Stimulated activated CD4-positive, alpha-beta T cell treated with anti-CD3 and anti-CD28 coated beads, Interleukin-1b, Interleukin-23, amount 100 ng/mL, for 24 hours (primary cell): ENCODE measurements around the gene HOXB9.

ENCODE experiments used
- DNase-seq, 4 experiments: peaks; one replicate each; pipeline ENCODE4 v3.0.0-alpha.2; 2020; ENCODE audit warnings: low read depth in 4 of 4, low spot score in 1 of 4

HOXB9 gene

DNA sequence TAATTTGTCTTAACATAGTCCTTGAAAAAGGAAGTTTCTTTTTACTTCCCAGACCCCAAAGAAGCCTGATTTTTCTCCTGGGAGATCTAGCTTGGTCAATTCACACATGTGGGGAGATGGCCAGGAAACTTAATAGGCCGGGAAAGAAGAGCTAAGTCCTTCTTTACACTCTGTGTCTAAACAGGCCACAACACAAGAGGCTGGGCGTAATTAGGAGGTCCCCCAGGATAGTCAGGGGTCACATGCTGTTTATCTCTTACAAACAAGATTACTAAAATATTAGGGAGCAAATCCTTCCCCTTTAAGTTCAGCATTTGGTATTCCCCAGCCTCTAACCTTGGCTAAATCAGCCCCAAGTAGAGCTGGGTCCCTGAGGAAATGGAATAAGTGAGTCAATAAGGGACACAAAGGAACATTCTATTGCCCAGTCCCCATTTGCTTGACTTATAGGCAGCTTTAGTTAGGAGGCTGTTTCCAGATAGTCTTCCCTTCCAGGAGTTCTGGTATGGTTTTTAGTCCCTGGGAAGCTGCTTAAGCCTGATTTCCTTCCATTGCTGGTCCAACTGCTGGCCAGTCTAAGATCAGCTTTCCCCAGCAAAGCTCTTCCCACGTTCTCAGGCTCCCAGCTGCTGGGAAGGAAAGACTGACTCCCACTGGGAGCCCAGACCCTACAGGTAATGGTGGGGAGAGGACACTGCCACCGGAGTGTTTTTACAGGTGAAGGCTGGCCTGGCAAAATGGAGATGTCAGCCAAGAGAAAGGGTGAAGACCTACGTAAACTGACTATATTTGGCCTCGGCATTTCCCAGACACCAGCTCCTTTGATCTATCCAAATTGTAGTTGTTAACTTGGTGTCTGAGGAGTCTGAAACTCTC, 14.1 kb upstream of the HOXB9 start:
- no peak for DNase-seq

- no peak for DNase-seq
Measured at GRCh38 chr17:48639136-48639535, 13.0 kb upstream of the HOXB9 start.

- DNase-seq: no peak
Measured at GRCh38 chr17:48637323-48638260, 11.4 kb upstream of the HOXB9 start.

DNA sequence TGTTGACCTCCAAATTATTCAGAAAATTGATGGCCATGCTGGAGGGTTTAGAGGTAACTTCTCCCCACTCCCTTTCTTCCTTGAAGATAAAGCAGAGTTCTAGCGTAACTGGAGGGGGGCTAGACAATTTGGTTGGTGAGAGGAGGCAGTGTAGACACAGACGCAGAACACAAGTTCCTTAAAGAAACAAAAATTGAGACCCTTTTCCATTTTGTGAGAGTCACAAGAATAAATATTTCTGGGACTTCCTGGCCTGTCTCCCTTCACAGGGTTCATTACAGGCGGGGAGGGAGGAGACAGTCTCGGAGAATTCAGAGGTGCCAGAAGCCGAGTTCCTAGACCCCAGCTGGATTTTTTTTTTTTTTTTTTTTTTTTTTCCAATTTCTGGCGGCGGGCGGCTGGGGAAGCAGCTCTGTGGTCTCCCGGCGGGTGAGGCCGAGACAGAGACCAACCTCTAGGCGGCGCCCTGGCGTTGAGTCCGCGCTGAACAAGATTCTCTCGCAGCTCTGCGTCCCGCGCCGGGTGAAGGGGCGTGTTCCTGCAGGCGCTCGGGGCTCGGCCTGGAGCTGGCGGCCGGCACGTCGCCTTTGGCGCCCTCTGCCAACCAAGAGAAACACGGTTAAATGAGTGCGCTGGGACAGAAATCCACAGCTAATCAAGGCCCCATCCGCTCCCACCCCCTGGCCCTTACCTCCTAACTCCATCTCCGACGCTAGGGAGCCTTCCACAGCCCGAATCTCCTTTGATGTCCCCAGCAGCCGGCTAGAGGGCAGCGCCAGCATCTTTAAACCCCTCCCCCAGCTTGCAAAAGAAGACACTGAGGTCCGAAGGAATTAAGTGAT, 10.2 kb upstream of the HOXB9 start:
- peak; percentile 42 to 75 (median 58) for DNase-seq

GRCh38 chr17:48634493-48635208, 8.5 kb upstream of the HOXB9 start:
- DNase-seq: no peak

- no peak for DNase-seq
Measured at GRCh38 chr17:48633266-48633677, 7.1 kb upstream of the HOXB9 start.

DNA sequence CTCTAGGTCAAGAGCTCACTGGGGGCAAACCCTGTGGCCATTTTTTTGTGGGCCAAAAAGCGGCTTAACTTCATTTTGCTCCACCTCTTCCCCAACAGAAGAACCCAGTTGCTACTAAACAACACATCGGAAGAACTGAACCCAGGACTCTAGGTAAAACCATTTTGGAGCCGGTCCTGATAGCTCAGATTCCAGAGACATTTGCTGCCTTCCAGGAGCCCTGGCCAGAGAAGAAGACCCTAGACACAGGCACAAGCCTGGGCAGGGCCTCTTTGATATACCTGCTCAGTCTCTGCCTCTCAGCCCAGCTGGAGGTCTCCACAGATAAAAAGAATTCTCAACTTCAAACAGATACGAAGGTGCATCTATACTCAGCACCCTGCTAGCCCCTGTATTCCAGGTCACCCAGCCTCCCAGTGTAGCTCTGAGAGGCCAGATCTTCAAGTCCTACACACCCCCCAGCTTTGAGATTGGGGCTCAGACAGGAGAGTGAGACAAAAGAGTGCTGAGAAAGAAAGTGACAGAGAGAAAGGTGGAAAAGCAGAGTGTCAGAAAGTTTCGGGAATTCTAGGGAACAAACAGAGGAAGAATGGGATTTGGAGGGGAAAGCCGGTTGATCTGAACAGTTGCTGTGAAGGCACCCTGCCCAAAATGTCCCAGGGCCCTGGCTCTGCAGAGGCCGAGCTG, 6.6 kb upstream of the HOXB9 start:
- no peak for DNase-seq

GRCh38 chr17:48631693-48632578, 5.8 kb upstream of the HOXB9 start:
- no peak for DNase-seq

DNA sequence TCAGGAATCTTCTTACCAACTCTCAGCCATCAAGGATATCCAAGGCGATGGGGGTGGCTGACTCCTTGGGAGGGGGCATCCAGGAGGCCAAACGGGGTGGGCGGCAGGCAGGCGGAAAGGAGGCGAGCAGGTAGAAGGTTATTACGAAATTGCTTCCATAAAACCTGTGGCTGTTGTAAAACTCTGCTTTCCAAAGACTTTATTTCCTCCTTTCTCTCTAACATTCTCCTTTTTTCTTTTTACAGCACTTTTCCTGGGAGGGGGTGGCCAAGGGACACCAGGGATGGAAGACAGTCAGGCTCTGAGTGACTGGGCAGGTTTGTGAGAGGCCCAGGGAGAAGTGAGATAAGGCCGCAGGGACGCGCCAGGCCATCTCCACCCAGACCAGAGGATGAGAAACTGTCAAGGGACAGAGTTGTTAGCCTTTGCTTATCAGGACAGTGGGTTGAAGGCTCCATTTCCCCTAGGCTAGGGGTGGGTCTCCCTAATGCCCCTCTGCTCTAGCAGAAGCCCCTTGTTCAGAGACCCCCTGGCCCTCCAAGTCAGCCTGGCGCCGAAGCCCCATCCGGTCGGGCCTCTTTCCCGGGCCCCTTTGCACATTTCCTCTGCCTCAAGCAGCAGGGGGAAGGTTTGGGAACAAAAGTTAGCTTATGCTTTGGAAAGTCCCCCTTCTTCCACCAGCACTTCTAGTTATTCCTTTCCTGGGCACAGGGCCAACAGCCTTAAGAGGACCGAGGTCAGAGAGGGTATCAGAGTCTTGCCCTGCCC, 5.0 kb upstream of the HOXB9 start:
- DNase-seq: no peak

DNA sequence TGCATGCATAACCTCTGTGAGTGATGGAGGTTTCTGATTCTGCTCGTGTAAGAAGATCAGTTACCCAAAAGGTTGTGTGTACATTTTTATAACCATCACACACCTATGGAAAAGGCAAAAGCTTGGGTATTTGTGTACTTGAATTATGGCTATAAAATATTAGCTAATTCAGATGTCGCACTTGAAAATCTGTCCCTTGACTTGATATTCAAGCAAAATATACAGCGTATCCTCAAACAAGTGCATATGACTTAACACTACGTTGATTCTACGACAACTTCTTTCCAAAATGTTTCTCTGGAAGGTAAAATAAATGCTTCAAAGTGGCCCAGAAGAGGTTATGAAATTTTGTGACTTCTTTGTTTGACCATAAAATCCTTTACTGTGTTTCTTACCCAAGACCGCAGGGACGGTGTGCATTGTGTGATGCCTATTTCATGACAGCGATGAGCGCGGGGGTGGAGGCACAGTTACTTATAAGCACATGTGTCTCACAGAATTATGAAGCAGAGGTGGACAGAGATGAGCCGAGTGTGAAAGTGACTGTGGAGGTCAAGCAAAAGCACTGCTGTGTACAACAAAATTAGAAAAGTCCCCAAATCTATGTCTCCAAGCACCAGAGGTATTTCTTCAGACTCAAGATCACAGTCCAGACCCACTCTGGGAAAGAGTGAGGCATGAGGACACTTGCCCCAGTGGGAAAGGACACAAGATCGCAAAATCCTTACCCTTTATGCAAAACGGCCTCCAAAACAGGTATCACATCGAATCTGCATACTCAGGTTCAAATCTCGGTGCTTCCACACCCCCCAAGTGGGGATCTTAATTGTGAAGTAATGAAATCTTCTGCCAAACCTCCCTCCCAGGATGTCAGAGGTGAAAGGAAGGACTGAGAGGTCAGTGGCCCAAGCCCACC, 4.1 kb upstream of the HOXB9 start:
- no peak for DNase-seq

DNA sequence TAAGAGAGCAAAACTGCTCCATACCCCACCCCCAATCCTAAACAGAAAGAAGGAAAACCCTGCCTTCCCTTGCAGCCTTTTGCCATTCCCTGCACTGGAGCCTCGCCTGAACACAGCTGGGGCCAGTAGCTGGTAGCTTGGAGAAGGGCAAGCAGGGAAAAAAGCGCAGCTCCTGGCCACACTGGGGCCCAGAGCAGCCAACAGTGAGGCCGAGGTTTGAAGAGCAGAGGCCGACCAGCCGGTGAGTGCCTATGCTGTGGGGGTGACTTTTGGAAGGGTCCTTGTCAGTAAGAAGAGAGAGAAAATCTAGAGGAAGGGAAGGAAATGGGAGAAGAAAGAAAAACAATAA, 3.2 kb upstream of the HOXB9 start:
- no peak for DNase-seq

DNA sequence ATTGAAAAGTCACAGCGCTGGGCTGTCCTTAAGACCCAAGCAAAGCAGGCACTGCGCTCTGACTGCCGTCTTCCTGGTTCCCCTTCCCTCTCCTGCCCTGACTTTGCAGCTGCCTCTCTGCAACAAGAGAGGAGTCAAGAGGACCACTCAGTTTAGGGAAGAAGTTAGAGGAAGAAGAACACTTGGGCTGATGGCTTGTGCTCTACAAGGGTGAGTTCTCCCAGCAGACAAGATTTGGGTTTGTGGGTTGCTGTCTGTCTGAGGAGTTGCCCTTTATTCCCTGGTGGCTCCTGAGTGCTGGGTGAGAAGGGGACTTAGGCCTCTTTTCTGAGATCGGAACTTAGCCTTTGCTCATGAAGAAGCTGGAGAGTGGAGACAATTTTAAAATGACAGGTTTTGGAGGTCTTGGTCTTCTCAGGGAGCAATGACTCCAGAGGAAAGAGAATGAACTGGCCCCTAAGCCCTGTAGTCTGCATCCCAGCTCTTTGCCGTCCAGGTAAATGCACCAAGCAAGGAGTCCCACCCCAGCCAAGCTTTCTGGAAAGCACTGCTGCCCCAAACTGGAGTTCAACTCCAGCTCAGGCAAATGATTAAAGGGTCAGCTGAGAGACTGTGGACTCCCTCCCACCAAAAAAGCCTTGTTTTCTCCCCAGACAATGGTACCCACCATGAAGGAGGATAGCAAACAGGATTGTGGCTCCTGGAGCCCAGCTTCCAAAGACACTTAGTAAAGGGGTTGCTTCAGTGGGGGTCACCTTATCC, 2.7 kb upstream of the HOXB9 start:
- DNase-seq: no peak

GRCh38 chr17:48627623-48628521, 1.7 kb upstream of the HOXB9 start:
- no peak for DNase-seq

DNA sequence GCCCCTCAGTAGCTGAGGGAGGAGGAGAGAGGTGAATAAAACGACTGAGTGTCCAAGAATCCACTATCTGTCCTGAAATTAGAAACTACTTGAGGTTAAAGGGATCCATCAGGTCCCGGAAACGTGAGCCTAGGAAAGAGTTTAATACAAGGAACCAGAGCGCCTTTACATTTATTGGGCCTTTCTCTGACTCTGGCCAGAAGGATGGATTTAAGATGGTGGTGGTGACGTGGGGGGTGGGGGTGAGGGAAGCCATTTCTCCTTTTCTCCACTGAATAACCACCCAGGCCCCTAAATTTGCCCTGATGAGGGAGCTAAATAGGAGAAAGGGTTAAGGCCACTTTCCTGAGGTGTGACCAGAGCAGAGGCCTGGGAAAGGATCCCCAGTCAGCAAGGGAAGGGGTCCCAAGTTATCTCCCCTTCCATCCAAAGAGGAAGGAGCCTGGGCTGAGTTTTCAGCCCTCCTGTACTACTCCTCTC, 1.0 kb upstream of the HOXB9 start:
- DNase-seq: no peak

DNA sequence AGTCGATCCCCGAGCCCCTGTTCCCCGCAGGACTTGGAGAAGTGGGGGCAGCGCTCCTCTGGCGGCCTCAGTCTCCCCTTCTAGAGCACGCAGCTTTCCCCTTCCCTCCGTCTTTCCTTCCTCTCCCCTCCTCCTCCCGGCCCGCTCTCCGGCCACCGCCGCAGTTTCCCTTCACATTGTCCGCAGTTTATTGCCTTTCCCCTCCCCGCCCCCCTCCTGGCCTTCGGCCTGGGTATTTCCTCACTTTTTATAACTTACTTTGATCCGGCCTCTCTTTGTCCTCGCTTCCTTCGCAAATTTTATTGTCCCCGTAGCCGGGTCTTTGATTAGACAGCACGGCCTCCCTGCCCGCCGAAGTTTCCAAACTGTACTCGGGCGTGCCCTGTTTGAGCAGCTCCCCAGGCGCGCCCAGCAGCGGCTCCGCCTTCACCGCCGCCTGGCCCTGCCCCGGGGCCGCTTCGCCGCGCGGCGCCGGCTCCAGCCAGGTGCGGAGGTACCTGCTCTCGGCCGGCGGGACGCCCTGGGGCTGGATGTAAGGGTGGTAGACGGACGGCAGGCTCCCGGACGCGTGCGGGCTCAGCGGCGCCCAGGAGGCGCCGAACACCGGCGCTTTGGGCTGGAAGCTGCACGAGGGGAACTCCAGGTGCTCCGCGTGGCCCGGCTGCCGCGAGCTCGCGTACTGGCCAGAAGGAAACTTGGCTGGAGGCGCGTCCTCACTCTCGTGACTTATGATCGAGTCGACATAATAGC, 488 bp downstream of the HOXB9 start:
- DNase-seq: no peak
